Measurements from ENCODE around the gene CMTM2.
A peak's percentile ranks its signal among the peaks of the same experiment; 100 is the strongest.
"Not testable (repeated sequence)": the region's sequence is repeated elsewhere in the genome, so short reads cannot be mapped to it uniquely, and the experiment has no call there.

The CMTM2 gene

GRCh38 chr16:66581246-66581952 is 2.1 kb downstream of the CMTM2 start:
- DNase-seq (ENCODE audit: low read depth in 2 of 2), result no peak

- no peak for DNase-seq (ENCODE audit: low read depth in 2 of 2)
These were observed 6.4 kb downstream of the CMTM2 start for GRCh38 chr16:66585481-66586239.

- DNase-seq (ENCODE audit: low read depth in 2 of 2), result no peak
These were observed 8.8 kb downstream of the CMTM2 start for GRCh38 chr16:66587881-66588600.

- peak; percentile 21 to 37 for DNase-seq (ENCODE audit: low read depth in 2 of 2)
These were observed 9.9 kb downstream of the CMTM2 start for GRCh38 chr16:66588981-66589713.

- DNase-seq (ENCODE audit: low read depth in 2 of 2), result no peak
These were observed 11.1 kb downstream of the CMTM2 start for GRCh38 chr16:66590322-66590721.

GRCh38 chr16:66591018-66591417 is 11.8 kb downstream of the CMTM2 start:
- DNase-seq (ENCODE audit: low read depth in 2 of 2), result no peak

- no peak for DNase-seq (ENCODE audit: low read depth in 2 of 2)
These were observed 13.0 kb downstream of the CMTM2 start for GRCh38 chr16:66592241-66592640.

GRCh38 chr16:66592814-66593213 is 13.6 kb downstream of the CMTM2 start:
- no peak for DNase-seq (ENCODE audit: low read depth in 2 of 2)

- no peak for DNase-seq (ENCODE audit: low read depth in 2 of 2)
These were observed 15.5 kb downstream of the CMTM2 start for GRCh38 chr16:66594739-66595138.

GRCh38 chr16:66596559-66596958 is 17.3 kb downstream of the CMTM2 start:
- DNase-seq (ENCODE audit: low read depth in 2 of 2), result not testable (repeated sequence)

- no peak for DNase-seq (ENCODE audit: low read depth in 2 of 2)
These were observed 18.0 kb downstream of the CMTM2 start for GRCh38 chr16:66596986-66597848.

- DNase-seq (ENCODE audit: low read depth in 2 of 2), result no peak
These were observed 18.8 kb downstream of the CMTM2 start for GRCh38 chr16:66598111-66598510.

- no peak for DNase-seq (ENCODE audit: low read depth in 2 of 2)
These were observed 20.5 kb downstream of the CMTM2 start for GRCh38 chr16:66599726-66600125.

GRCh38 chr16:66600477-66600876 is 21.2 kb downstream of the CMTM2 start:
- no peak for DNase-seq (ENCODE audit: low read depth in 2 of 2)

- DNase-seq (ENCODE audit: low read depth in 2 of 2), result no peak
These were observed 22.2 kb downstream of the CMTM2 start for GRCh38 chr16:66601471-66601870.

GRCh38 chr16:66603537-66604375 is 24.5 kb downstream of the CMTM2 start:
- peak; percentile 37 to 41 for DNase-seq (ENCODE audit: low read depth in 2 of 2)

- peak; percentile 46 to 55 for DNase-seq (ENCODE audit: low read depth in 2 of 2)
These were observed 25.3 kb downstream of the CMTM2 start, which contains the start of gene CMTM3 for GRCh38 chr16:66604376-66605176. CMTM3 (plus strand) TSS chr16:66604704; CDS start chr16:66604806, 102 bp downstream.

- no peak for DNase-seq (ENCODE audit: low read depth in 2 of 2)
These were observed 26.1 kb downstream of the CMTM2 start for GRCh38 chr16:66605177-66605978.

All from stimulated activated CD8-positive, alpha-beta memory T cell treated with anti-CD3 and anti-CD28 coated beads, Interleukin-7, amount 100 ng/mL, for 1 hour (primary cell).